Measurements from ENCODE around the gene MSH5. TPM values are rescaled to one million over a fixed set of nuclear protein-coding genes. Genes with fewer than 3 reads are reported as not detected.

MSH5 gene
- total and polyA plus RNA-seq, 9 of the 15 experiments (the other 6 are each of a cell fraction or from before 2014, with no cell fraction given), result 12.5 to 104 (median 46.6) TPM

GRCh38 chr6:31794294-31794865, 54.6 kb downstream of the MSH5 start (continued):
- TF ChIP-seq MTA1 (IDR thresholded peaks at IDR 0.05; ENCODE audit: borderline replicate concordance) (peak; percentile 85), HOMEZ (CRISPR knock-in tag; IDR thresholded peaks at IDR 0.05) (0 out of 2 replicates have a peak, but pooled peaks have one; percentile 60), HNRNPLL (IDR thresholded peaks at IDR 0.05; ENCODE audit: low read depth, low read length, poor library complexity, severe bottlenecking) (no peak), TBP (optimal IDR thresholded peaks at IDR 0.05; ENCODE audit: low read depth, low read length) (peak; percentile 42), PKNOX1 (IDR thresholded peaks at IDR 0.05) (peak; percentile 25; the same call in 1 of the 2 replicates), ZNF165 (CRISPR knock-in tag; IDR thresholded peaks at IDR 0.05; ENCODE audit: borderline replicate concordance) (0 out of 2 replicates have a peak, but pooled peaks have one; percentile 60), GMEB1 (CRISPR knock-in tag; IDR thresholded peaks at IDR 0.05) (no peak), ZBED1 (IDR thresholded peaks at IDR 0.05) (no peak)
